IgD-negative memory B cell (primary cell): ENCODE measurements around the gene CYP21A2. TPM values are rescaled to one million over a fixed set of nuclear protein-coding genes. Genes with fewer than 3 reads are reported as not detected.
A peak's percentile ranks its signal among the peaks of the same experiment; 100 is the strongest.
"Not testable (repeated sequence)": the region's sequence is repeated elsewhere in the genome, so short reads cannot be mapped to it uniquely, and the experiment has no call there.

ENCODE experiments used
- H3K27ac Mint-ChIP-seq, 3 donors: one replicate each; pipeline ENCODE4 v1.8.0; 2020 to 2022; ENCODE audit warnings: mild to moderate bottlenecking in 3 of 3, mixed read lengths in 3 of 3, moderate library complexity in 1 of 3
- H3K27me3 Mint-ChIP-seq: one replicate; pipeline ENCODE4 v1.8.0; 2021; ENCODE audit warnings: mixed read lengths
- H3K36me3 Mint-ChIP-seq: one replicate; pipeline ENCODE4 v1.8.0; 2020; ENCODE audit warnings: mild to moderate bottlenecking, mixed read lengths
- H3K4me1 Mint-ChIP-seq, 3 donors: one replicate each; pipeline ENCODE4 v1.8.0; 2020 to 2022; ENCODE audit warnings: mixed read lengths in 3 of 3, mild to moderate bottlenecking in 1 of 3
- H3K4me3 Mint-ChIP-seq, 4 donors: one replicate each; pipeline ENCODE4 v1.8.0; 2020 to 2022; ENCODE audit warnings: mild to moderate bottlenecking in 4 of 4, mixed read lengths in 4 of 4, moderate library complexity in 3 of 4
- H3K9me3 Mint-ChIP-seq, 3 donors: one replicate each; pipeline ENCODE4 v1.8.0; 2020 to 2021; ENCODE audit warnings: mixed read lengths in 3 of 3, mild to moderate bottlenecking in 1 of 3
- polyA plus RNA-seq: library from polyadenylated mRNA; unstranded; fragments of 300-500 nt; fragmentation: Illumina TruSeq; gene quantifications from one replicate; pipeline ENCODE4 v1.2.3, GENCODE V29; 2021

The CYP21A2 gene
- polyA plus RNA-seq: not detected

- Mint-ChIP-seq H3K4me3 (peak within 1 kb of the TSS in 1 of 4 donors; percentile 5), H3K27ac (peak within 1 kb of the TSS in 1 of 3 donors; percentile 43)
- not testable (repeated sequence) for H3K4me1 Mint-ChIP-seq, H3K36me3 Mint-ChIP-seq, H3K27me3 Mint-ChIP-seq, H3K9me3 Mint-ChIP-seq
Measured at GRCh38 chr6:32037598-32038524, at the start of gene CYP21A2. Gene CYP21A2 (plus strand): TSS chr6:32038415. CDS start chr6:32038423, 8 bp downstream.

- not testable (repeated sequence) for H3K27me3 Mint-ChIP-seq, H3K4me1 Mint-ChIP-seq, H3K9me3 Mint-ChIP-seq, H3K4me3 Mint-ChIP-seq, H3K27ac Mint-ChIP-seq, H3K36me3 Mint-ChIP-seq
Measured at GRCh38 chr6:31989363-31989762, 48.9 kb upstream of the CYP21A2 start.

GRCh38 chr6:31994421-31994820 lies 43.8 kb upstream of the CYP21A2 start:
- not testable (repeated sequence) for H3K4me1 Mint-ChIP-seq, H3K27ac Mint-ChIP-seq, H3K36me3 Mint-ChIP-seq, H3K27me3 Mint-ChIP-seq, H3K4me3 Mint-ChIP-seq, H3K9me3 Mint-ChIP-seq

GRCh38 chr6:31996385-31996784 lies 41.8 kb upstream of the CYP21A2 start:
- not testable (repeated sequence) for H3K9me3 Mint-ChIP-seq, H3K27me3 Mint-ChIP-seq, H3K4me1 Mint-ChIP-seq, H3K4me3 Mint-ChIP-seq, H3K27ac Mint-ChIP-seq, H3K36me3 Mint-ChIP-seq

GRCh38 chr6:32002546-32003268 lies 35.5 kb upstream of the CYP21A2 start:
- H3K4me3 Mint-ChIP-seq, H3K9me3 Mint-ChIP-seq, H3K27ac Mint-ChIP-seq, H3K27me3 Mint-ChIP-seq, H3K4me1 Mint-ChIP-seq, H3K36me3 Mint-ChIP-seq: not testable (repeated sequence)

GRCh38 chr6:32003301-32003700 lies 34.9 kb upstream of the CYP21A2 start:
- not testable (repeated sequence) for H3K27ac Mint-ChIP-seq, H3K4me3 Mint-ChIP-seq, H3K9me3 Mint-ChIP-seq, H3K36me3 Mint-ChIP-seq, H3K4me1 Mint-ChIP-seq, H3K27me3 Mint-ChIP-seq

- not testable (repeated sequence) for H3K36me3 Mint-ChIP-seq, H3K9me3 Mint-ChIP-seq, H3K27me3 Mint-ChIP-seq, H3K27ac Mint-ChIP-seq, H3K4me3 Mint-ChIP-seq, H3K4me1 Mint-ChIP-seq
Measured at GRCh38 chr6:32004393-32004792, 33.8 kb upstream of the CYP21A2 start.

- not testable (repeated sequence) for H3K36me3 Mint-ChIP-seq, H3K4me1 Mint-ChIP-seq, H3K27ac Mint-ChIP-seq, H3K9me3 Mint-ChIP-seq, H3K27me3 Mint-ChIP-seq
- peak overlapping the region in 1 of 4 donors; percentile 33 for H3K4me3 Mint-ChIP-seq
Measured at GRCh38 chr6:32004864-32005537, 33.2 kb upstream of the CYP21A2 start.

GRCh38 chr6:32005538-32005880 lies 32.7 kb upstream of the CYP21A2 start:
- not testable (repeated sequence) for H3K27ac Mint-ChIP-seq

GRCh38 chr6:32005991-32006529 lies 32.2 kb upstream of the CYP21A2 start:
- H3K4me1 Mint-ChIP-seq: not testable (repeated sequence)

More at GRCh38 chr6:32005538-32005880, 32.7 kb upstream of the CYP21A2 start:
- H3K4me3 Mint-ChIP-seq, H3K9me3 Mint-ChIP-seq, H3K27me3 Mint-ChIP-seq, H3K36me3 Mint-ChIP-seq, H3K4me1 Mint-ChIP-seq: not testable (repeated sequence)

GRCh38 chr6:32007086-32007485 lies 31.1 kb upstream of the CYP21A2 start:
- H3K27ac Mint-ChIP-seq, H3K36me3 Mint-ChIP-seq, H3K4me1 Mint-ChIP-seq, H3K9me3 Mint-ChIP-seq, H3K27me3 Mint-ChIP-seq, H3K4me3 Mint-ChIP-seq: not testable (repeated sequence)

More at GRCh38 chr6:32005991-32006529, 32.2 kb upstream of the CYP21A2 start:
- not testable (repeated sequence) for H3K27me3 Mint-ChIP-seq, H3K36me3 Mint-ChIP-seq, H3K27ac Mint-ChIP-seq, H3K9me3 Mint-ChIP-seq, H3K4me3 Mint-ChIP-seq

GRCh38 chr6:32008037-32008436 lies 30.2 kb upstream of the CYP21A2 start:
- not testable (repeated sequence) for H3K27me3 Mint-ChIP-seq, H3K4me1 Mint-ChIP-seq, H3K4me3 Mint-ChIP-seq, H3K36me3 Mint-ChIP-seq, H3K9me3 Mint-ChIP-seq, H3K27ac Mint-ChIP-seq

GRCh38 chr6:32008616-32009015 lies 29.6 kb upstream of the CYP21A2 start:
- not testable (repeated sequence) for H3K4me1 Mint-ChIP-seq, H3K36me3 Mint-ChIP-seq, H3K9me3 Mint-ChIP-seq, H3K27me3 Mint-ChIP-seq, H3K27ac Mint-ChIP-seq, H3K4me3 Mint-ChIP-seq

- H3K9me3 Mint-ChIP-seq, H3K27ac Mint-ChIP-seq: not testable (repeated sequence)
Measured at GRCh38 chr6:32009537-32009936, 28.7 kb upstream of the CYP21A2 start.

GRCh38 chr6:32010856-32011530 lies 27.2 kb upstream of the CYP21A2 start:
- not testable (repeated sequence) for H3K4me3 Mint-ChIP-seq, H3K27ac Mint-ChIP-seq, H3K36me3 Mint-ChIP-seq, H3K4me1 Mint-ChIP-seq, H3K9me3 Mint-ChIP-seq, H3K27me3 Mint-ChIP-seq

More at GRCh38 chr6:32009537-32009936, 28.7 kb upstream of the CYP21A2 start:
- H3K27me3 Mint-ChIP-seq, H3K4me3 Mint-ChIP-seq, H3K4me1 Mint-ChIP-seq, H3K36me3 Mint-ChIP-seq: not testable (repeated sequence)
